ENCODE data around the gene SHISA9.

DNA sequence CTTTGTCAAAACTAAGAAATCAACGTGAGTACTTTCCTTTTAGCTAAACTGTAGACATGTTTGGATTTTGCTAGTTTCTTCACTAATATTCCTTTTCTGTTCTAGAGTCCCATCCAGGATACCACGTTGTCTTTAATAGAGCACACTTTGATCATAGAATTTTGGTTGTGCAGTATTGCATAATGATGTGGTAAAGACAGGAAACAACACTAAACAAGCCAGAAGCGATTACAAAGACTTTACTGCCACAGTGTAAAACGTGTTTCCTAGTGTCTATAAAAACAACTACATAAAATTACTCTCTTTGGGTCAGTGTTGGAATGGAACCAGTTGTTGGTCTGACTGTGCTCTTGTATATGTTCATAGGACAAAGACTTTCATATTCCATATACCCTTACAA lies 19.3 kb downstream of the SHISA9 start:
- no peak for TF ChIP-seq POLR2A (IDR thresholded peaks at IDR 0.05)
- TF ChIP-seq, protein P1, sequence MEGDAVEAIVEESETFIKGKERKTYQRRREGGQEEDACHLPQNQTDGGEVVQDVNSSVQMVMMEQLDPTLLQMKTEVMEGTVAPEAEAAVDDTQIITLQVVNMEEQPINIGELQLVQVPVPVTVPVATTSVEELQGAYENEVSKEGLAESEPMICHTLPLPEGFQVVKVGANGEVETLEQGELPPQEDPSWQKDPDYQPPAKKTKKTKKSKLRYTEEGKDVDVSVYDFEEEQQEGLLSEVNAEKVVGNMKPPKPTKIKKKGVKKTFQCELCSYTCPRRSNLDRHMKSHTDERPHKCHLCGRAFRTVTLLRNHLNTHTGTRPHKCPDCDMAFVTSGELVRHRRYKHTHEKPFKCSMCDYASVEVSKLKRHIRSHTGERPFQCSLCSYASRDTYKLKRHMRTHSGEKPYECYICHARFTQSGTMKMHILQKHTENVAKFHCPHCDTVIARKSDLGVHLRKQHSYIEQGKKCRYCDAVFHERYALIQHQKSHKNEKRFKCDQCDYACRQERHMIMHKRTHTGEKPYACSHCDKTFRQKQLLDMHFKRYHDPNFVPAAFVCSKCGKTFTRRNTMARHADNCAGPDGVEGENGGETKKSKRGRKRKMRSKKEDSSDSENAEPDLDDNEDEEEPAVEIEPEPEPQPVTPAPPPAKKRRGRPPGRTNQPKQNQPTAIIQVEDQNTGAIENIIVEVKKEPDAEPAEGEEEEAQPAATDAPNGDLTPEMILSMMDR (IDR thresholded peaks at IDR 0.05) = no peak
